22Rv1 (cell line): ENCODE results near the gene FLRT2.

Experiments
- H3K27ac ChIP-seq: fragments of 450-650 bp; 2 replicates; pipeline ENCODE4 v1.5.1; 2017
- ZFX ChIP-seq: fragments of 450-650 bp; IDR thresholded peaks from 2 replicates; pipeline ENCODE4 v1.6.1; 2017; ENCODE audit warnings: antibody characterized with exemption, borderline replicate concordance
- TF ChIP-seq, protein P1 (sequence below): fragments of 450-650 bp; IDR thresholded peaks from 2 replicates; pipeline ENCODE4 v1.5.1; 2017; ENCODE audit warnings: mild to moderate bottlenecking

FLRT2 gene

DNA sequence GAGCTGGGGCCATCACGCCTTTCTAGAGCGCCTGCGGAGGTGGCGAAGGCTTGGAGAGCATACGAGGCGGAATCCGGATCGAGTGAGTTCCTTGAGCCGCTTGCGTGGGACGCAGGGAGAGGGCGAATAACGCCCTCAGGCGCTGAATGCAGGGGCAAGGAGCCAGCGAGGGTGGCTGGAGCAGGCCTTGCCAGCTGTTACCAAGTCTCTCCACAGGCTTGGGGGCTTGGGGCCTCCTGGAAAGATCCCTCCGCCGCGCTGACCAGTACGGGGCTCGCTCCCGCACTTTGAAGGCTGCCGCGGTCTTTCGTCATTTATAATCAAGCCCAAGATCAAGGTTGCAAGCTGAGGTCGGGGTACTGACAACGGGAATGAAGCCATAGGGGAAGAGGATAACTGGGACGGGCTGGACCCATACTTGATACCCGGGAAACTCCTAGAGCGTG, 1.2 kb downstream of the FLRT2 start:
- TF ChIP-seq, protein P1, sequence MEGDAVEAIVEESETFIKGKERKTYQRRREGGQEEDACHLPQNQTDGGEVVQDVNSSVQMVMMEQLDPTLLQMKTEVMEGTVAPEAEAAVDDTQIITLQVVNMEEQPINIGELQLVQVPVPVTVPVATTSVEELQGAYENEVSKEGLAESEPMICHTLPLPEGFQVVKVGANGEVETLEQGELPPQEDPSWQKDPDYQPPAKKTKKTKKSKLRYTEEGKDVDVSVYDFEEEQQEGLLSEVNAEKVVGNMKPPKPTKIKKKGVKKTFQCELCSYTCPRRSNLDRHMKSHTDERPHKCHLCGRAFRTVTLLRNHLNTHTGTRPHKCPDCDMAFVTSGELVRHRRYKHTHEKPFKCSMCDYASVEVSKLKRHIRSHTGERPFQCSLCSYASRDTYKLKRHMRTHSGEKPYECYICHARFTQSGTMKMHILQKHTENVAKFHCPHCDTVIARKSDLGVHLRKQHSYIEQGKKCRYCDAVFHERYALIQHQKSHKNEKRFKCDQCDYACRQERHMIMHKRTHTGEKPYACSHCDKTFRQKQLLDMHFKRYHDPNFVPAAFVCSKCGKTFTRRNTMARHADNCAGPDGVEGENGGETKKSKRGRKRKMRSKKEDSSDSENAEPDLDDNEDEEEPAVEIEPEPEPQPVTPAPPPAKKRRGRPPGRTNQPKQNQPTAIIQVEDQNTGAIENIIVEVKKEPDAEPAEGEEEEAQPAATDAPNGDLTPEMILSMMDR, result no peak
- no peak for TF ChIP-seq ZFX
- H3K27ac ChIP-seq, result no peak overlapping the region

GRCh38 chr14:85531587-85532373, 1.8 kb downstream of the FLRT2 start:
- TF ChIP-seq, protein P1, result no peak; the same call in 1 of the 2 replicates
- TF ChIP-seq ZFX, result no peak
- H3K27ac ChIP-seq, result no peak overlapping the region

DNA sequence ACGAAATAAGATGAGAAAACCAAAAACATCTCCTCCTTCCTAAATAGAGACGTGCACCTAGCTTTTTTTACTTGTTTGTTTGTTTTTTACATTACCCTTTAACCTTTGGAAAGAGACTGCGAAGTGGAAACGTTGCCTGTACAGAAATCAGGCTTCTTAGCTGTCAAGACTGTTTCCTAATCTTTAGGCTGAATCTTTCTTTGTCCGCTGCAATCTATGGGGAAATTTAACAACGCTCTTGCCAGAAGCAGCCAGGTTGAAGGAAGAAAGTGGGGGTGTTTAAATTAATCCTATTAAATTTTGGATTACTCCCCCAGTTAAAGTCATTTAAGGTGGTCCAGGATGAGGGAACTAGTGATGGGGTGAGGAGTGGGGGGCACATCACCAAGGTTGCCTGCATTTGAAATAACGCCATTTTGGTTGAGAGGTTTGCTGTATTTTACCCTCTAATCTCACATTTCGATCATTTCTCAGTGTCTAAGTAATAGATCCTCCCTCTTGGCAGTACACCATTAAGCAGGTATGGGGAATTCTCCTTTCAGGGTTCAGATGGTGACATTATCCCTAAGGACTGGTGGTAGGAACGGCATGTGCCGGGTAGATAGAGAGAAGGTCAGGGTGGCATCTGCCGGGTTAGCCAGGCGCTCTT, 2.6 kb downstream of the FLRT2 start:
- H3K27ac ChIP-seq, result no peak overlapping the region
- TF ChIP-seq, protein P1, result no peak

DNA sequence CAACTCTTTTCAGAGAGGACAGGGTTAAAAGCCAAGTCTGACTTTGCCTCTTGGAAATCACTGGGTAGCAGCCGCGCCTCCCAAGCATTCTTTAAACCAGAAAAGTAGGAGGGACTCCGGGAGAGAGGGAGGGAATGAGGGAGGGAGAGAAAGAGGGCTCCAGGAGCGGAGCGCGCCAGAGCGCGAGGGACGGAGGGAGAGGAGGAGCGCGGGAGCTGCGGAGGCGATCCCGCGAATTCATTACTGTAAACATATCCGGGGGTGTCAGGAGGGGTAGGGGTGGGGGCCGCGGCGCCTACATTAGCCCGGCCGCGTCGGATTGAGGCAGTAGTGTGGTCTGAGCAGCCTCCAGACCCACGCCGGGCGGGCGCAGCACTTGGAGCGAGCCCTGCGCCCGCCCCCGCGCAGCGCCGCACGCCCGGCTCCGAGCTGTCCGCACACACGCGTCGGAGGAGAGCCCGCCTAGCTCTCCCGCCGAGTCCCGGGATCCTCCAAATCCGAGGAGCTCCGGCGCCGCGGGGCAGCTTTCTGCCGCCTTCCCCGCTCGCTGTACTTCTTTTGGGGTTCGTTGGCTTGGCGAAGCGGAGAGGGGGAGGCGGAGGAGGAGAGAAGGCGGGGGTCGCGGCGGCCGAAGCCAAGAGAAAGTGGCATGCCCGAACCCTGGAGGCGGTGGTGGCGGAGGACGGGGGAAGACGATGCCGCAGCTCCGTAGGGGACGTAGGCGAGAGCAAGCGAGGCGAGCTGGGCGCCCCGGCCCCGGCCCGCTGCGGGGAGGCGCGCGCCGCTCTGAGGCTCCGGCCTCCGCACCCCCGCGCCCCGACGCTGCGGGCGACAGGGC, 3.3 kb downstream of the FLRT2 start:
- H3K27ac ChIP-seq, result no peak overlapping the region
- TF ChIP-seq, protein P1, result no peak
- no peak for TF ChIP-seq ZFX

- no peak overlapping the region for H3K27ac ChIP-seq
- TF ChIP-seq, protein P1, result no peak
- no peak for TF ChIP-seq ZFX
These were observed 3.9 kb downstream of the FLRT2 start for GRCh38 chr14:85533861-85534291.

- no peak overlapping the region for H3K27ac ChIP-seq
- no peak for TF ChIP-seq ZFX
- TF ChIP-seq, protein P1, result no peak
These were observed 4.7 kb downstream of the FLRT2 start for GRCh38 chr14:85534458-85535293.
